Right atrium auricular region (tissue), 2 donors: ENCODE results near the gene AURKB. TPM values are rescaled to one million over a fixed set of nuclear protein-coding genes. Genes with fewer than 3 reads are reported as not detected.
"Not testable (repeated sequence)": the region's sequence is repeated elsewhere in the genome, so short reads cannot be mapped to it uniquely, and the experiment has no call there.

ENCODE experiments used
- DNase-seq: peaks from one replicate; pipeline ENCODE4 v3.0.0-alpha.2; 2019; ENCODE audit warnings: low spot score
- H3K27ac ChIP-seq, 2 donors: fragments of 200-600 bp; sonication (generic); 1 replicate in 1 of 2; 2 replicates in 1 of 2; pipeline ENCODE4 v1.5.1; 2016 to 2019
- H3K27me3 ChIP-seq, 2 donors: fragments of 200-600 bp; sonication (generic); one replicate each; pipeline versions ENCODE4 v1.5.1 to v1.6.0; 2017 to 2019
- H3K36me3 ChIP-seq: fragments of 200-600 bp; sonication (generic); one replicate; pipeline ENCODE4 v1.5.1; 2016
- H3K4me1 ChIP-seq, 2 donors: fragments of 200-600 bp; sonication (generic); one replicate each; pipeline versions ENCODE4 v1.5.1 to v1.6.0; 2017 to 2019
- H3K4me3 ChIP-seq, 2 donors: fragments of 200-600 bp; sonication (generic); 1 replicate in 1 of 2; 2 replicates in 1 of 2; pipeline ENCODE4 v1.5.1; 2017 to 2019; ENCODE audit warnings: mild to moderate bottlenecking in 1 of 2, moderate library complexity in 1 of 2
- H3K9me3 ChIP-seq, 2 donors: fragments of 200-600 bp; sonication (generic); one replicate each; pipeline ENCODE4 v1.5.1; 2019
- CTCF ChIP-seq, 2 donors: fragments of 200-600 bp; sonication (generic); IDR thresholded peaks; one replicate each; pipeline ENCODE4 v1.5.1; 2019; ENCODE audit warnings: antibody characterized with exemption in 2 of 2
- total RNA-seq, 2 donors: library from RNA; depleted of rRNA; stranded (reverse); fragments of >200 nt; gene quantifications; one replicate each; pipeline ENCODE4 v1.1.0, GENCODE V29; 2016

Gene AURKB
- total RNA-seq, 2 donors from 2014 or later: 1.8 TPM; not detected in 1

- H3K27me3 ChIP-seq: no peaks in the 10 kb centered on the region
- H3K36me3 ChIP-seq: peaks cover 12% of the 10 kb centered on the region
- TF ChIP-seq CTCF (IDR thresholded peaks at IDR 0.05): peak in 1 of 2 donors; percentile 37
- H3K4me3 ChIP-seq: peak overlapping the region; percentile 53 to 77
- peak; percentile 74 for DNase-seq
- H3K27ac ChIP-seq: peak overlapping the region; percentile 96 to 99
- no peaks in the 10 kb centered on the region for H3K9me3 ChIP-seq
- H3K4me1 ChIP-seq: peaks cover 0 to 16% of the 10 kb centered on the region in 2 donors
These were observed 13.2 kb upstream of the AURKB start for GRCh38 chr17:8223356-8224126.

GRCh38 chr17:8222630-8223355 is 12.4 kb upstream of the AURKB start:
- H3K27me3 ChIP-seq: no peaks in the 10 kb centered on the region
- peak; percentile 97 for DNase-seq
- no peak for TF ChIP-seq CTCF (IDR thresholded peaks at IDR 0.05)
- peaks cover 5% of the 10 kb centered on the region for H3K36me3 ChIP-seq
- peak overlapping the region; percentile 96 to 99 for H3K27ac ChIP-seq
- H3K9me3 ChIP-seq: no peaks in the 10 kb centered on the region
- H3K4me3 ChIP-seq: peak overlapping the region; percentile 53 to 77
- peaks cover 0 to 16% of the 10 kb centered on the region in 2 donors for H3K4me1 ChIP-seq

- Histone ChIP-seq H3K27me3 (no peaks in the 10 kb centered on the region), H3K4me3 (peak overlapping the region; percentile 53 to 77), H3K4me1 (peaks cover 0 to 16% of the 10 kb centered on the region in 2 donors), H3K36me3 (no peaks in the 10 kb centered on the region), H3K9me3 (no peaks in the 10 kb centered on the region), H3K27ac (peak overlapping the region; percentile 96 to 99)
- DNase-seq: no peak
- TF ChIP-seq CTCF (IDR thresholded peaks at IDR 0.05): no peak
These were observed 11.9 kb upstream of the AURKB start for GRCh38 chr17:8222380-8222629.

- TF ChIP-seq CTCF (IDR thresholded peaks at IDR 0.05): no peak
- peak overlapping the region; percentile 96 to 99 for H3K27ac ChIP-seq
- H3K4me1 ChIP-seq: peaks cover 0 to 16% of the 10 kb centered on the region in 2 donors
- H3K9me3 ChIP-seq: no peaks in the 10 kb centered on the region
- H3K27me3 ChIP-seq: no peaks in the 10 kb centered on the region
- peak; percentile 94 for DNase-seq
- H3K36me3 ChIP-seq: no peaks in the 10 kb centered on the region
- H3K4me3 ChIP-seq: peak overlapping the region; percentile 53 to 77
These were observed 11.4 kb upstream of the AURKB start for GRCh38 chr17:8221663-8222379.

- TF ChIP-seq CTCF (IDR thresholded peaks at IDR 0.05): no peak
- peak overlapping the region; percentile 53 to 77 for H3K4me3 ChIP-seq
- no peaks in the 10 kb centered on the region for H3K27me3 ChIP-seq
- H3K36me3 ChIP-seq: no peaks in the 10 kb centered on the region
- peak; percentile 97 for DNase-seq
- H3K27ac ChIP-seq: peak overlapping the region; percentile 96 to 99
- peaks cover 0 to 16% of the 10 kb centered on the region in 2 donors for H3K4me1 ChIP-seq
- no peaks in the 10 kb centered on the region for H3K9me3 ChIP-seq
These were observed 10.6 kb upstream of the AURKB start for GRCh38 chr17:8220783-8221662.

GRCh38 chr17:8214000-8214399 is 3.6 kb upstream of the AURKB start:
- H3K36me3 ChIP-seq, H3K27ac ChIP-seq, H3K9me3 ChIP-seq, H3K4me3 ChIP-seq, DNase-seq, H3K27me3 ChIP-seq, H3K4me1 ChIP-seq: not testable (repeated sequence)
